ENCODE results near the gene CCNA2. TPM values are rescaled to one million over a fixed set of nuclear protein-coding genes. Genes with fewer than 3 reads are reported as not detected.

The CCNA2 gene
- total RNA-seq = 24.7 and 94.8 TPM in 2 replicates

DNA sequence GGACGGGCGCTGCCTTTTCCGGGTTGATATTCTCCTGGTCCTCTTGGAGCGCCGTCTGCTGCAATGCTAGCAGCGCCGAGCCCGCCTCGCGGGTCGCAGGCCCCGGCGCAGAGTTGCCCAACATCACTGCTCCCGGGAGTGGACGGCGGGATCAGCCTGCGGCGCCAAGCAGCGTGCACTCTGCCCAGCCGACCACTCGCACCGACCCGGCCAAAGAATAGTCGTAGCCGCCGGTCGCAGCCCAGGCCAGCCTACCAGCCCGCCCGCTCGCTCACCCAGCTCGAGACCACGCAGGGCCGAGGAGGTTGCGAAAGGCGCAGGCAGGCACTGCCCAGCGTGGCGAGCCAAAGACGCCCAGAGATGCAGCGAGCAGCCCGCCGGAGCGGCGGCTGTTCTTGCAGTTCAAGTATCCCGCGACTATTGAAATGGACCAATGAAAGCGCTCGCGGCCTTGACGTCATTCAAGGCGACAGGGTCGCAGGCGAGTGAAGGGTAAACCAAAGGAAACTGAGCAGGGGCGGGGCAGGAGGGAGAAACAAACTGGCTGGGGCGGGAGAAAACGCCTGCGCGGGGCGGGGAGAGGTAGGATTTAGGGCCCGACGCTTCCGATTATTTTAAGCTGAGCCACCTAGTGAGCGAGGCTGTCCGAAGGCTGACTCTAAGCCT is at the start of gene CCNA2:
CCNA2 (minus strand) TSS at position 379 of the 666 bp plus-strand sequence; CDS start at position 124, 255 bp downstream.

DNA sequence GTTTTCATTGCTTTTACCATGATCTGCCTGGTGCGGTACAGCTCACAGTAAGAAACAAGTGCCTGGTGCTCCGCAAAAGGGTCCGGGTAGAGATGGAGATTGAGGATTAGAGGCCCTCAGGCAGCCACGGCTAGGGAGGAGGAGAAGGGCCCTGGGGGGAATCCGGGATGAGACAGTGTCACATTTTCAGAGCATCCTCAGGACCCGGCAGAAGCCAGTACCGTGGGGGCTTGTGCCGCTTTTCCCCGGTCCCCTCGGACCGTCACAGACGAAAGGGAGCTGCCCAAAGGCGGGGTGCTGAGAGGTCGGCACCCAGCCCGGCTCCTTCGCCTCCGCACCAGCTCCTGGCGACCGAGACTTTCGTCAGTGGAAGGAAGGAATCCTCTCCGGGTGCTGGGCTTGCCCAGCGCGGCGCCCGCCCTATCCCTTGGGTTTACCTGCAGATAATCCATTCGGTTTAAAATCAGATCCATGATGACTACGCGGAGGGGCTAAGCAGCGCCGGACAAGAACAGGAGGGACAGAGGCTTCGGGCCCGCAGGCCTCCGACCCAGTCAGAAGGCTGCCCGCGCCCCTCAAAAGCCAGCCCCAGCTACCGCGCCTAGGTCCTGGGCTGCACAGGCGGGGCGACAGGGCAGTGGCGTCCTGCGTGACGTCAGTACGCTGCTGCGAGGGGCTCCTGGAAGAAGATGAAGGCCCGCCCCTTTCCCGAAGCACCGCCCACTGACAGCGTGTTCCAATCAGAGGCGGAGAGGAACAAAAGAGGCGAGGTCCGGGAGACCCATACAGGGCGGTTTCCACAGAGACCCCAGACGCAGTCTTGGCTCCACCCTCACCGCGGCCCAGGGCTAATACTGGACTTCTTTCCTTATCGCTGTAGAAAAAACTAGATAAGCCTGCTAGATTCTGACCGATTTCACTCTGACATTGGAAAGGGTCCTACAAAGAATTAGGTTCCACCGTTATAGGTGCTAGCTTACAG is 46.4 kb upstream of the CCNA2 start, which contains the start of gene BBS7:
BBS7 (minus strand) TSS at position 634 of the 982 bp plus-strand sequence; CDS start at position 473, 161 bp downstream.

DNA sequence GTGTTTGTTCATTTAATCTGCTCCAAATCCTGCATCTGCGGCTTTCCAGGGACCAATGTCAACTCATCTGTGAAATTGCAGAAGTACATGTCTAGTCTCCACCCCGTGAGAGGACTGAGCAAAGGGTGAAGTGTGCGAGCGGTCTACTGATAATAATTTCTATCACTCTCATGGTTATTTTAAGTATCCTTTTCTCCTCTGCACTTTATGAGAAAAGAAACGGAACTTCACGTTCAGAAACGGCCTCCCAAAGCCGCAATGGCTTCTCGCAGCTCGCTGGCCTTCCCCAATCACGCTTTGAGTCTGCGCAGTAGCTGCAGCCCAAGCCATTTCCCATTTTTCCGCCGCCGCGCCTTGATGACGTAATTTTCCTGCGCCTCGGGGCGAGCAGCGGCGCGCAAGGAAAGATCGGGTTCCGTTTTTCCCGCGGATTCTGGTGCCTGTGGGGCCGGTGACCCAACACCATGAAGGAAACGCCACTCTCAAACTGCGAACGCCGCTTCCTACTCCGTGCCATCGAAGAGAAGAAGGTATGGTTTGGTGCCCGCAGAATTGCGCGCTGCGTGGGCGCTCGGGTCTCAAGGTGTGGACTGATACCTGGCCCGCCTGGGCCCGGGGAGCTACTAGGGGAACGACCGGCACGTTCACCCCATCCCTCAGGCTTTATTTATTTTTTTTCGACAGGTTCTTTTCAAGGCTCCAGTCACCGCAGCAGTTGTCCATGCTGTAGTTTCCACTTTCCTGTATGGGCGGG is 22.5 kb downstream of the CCNA2 start, which contains the start of gene EXOSC9:
EXOSC9 (plus strand) TSS at position 363 of the 754 bp plus-strand sequence; CDS start at position 465, 102 bp downstream.

Other genes with a start within 250 kb of the CCNA2 start
- gene ANXA5, start 126.9 kb downstream of the CCNA2 start, total RNA-seq = 285 and 323 TPM in 2 replicates
- gene SMIM43, start 58.7 kb downstream of the CCNA2 start, total RNA-seq = not detected in 2 replicates
- gene EXOSC9, start 22.6 kb downstream of the CCNA2 start, total RNA-seq = 20.4 and 50.9 TPM in 2 replicates
- gene BBS7, start 46.6 kb upstream of the CCNA2 start, total RNA-seq = 14.9 and 26.7 TPM in 2 replicates
- gene TRPC3, start 128.2 kb upstream of the CCNA2 start, total RNA-seq = not detected in 2 replicates

Data from hair follicular keratinocyte (primary cell).